Measurements from ENCODE around the gene TEDDM1.

The TEDDM1 gene

DNA sequence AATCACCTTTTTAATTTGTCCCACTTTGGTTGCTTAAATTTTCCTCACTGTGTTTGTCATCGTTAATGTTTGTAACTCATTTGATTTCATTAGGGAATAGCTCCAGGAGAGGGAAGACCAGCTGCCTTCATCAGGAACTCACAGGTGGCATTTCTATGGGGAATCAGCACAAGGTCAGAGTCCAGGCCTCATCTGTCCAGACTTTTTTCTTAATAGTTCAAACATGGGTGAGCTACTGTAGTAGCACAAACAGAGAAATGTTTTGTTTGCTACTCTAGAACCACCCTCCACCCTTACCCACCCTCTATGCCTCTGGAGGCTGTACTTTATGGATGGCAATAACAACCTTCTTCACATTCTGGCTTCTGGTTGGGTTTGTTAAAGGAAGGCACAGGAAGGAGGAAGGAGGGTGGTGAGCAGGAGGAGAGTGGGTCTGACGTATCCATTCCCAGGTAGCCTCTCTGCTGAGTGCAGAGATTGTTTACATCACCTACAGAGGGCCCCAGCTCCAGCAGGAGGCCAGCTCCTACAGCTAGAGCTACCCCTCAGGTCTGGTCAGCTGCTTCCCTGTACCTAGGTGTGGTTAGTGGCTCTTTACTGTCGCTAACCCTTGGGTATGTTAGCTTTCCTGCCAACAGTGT is 8.1 kb upstream of the TEDDM1 start:
- peak overlapping the region; percentile 53 to 70 for H3K27ac ChIP-seq (ENCODE audit: low read depth in 2 of 2, low read length in 2 of 2)
- H3K36me3 ChIP-seq (ENCODE audit: control insufficient read depth in 2 of 2, insufficient read depth in 2 of 2, low read length in 2 of 2), result no peaks in the 10 kb centered on the region
- H3K27me3 ChIP-seq (ENCODE audit: control insufficient read depth in 2 of 2, insufficient read depth in 2 of 2, low read length in 2 of 2), result no peaks in the 10 kb centered on the region
- H3K9ac ChIP-seq (ENCODE audit: low read depth in 1 of 2, low read length in 2 of 2), result no peak overlapping the region
- H3K4me3 ChIP-seq (ENCODE audit: low read length in 2 of 2), result peak overlapping the region in 1 of 2 donors; percentile 14
- H3K4me1 ChIP-seq (ENCODE audit: control insufficient read depth in 2 of 2, insufficient read depth in 2 of 2, low read length in 2 of 2), result peaks cover 6 to 14% of the 10 kb centered on the region in 2 donors
- no peaks in the 10 kb centered on the region for H3K9me3 ChIP-seq (ENCODE audit: control insufficient read depth in 2 of 2, low read length in 2 of 2)

DNA sequence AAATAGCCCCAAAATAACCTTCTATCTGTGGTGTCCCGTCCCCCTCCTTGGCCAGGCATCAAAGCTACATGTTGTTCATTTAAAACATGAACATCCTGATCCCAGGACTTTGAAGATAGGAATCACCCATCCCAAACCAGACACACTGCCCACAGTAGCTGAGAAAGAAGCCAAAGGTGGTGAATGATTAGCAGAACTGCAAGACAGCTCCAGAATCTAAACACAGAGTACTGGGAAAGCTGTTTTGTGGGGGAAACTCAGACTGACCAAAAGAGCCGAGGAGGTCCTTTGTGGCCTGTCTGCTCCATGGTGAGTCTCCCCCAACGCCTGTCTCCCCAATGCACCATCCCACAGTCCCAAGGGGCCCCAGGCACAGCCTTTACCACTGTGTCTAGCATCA is 7.3 kb upstream of the TEDDM1 start:
- Histone ChIP-seq H3K4me1 (ENCODE audit: control insufficient read depth in 2 of 2, insufficient read depth in 2 of 2, low read length in 2 of 2) (peaks cover 6 to 14% of the 10 kb centered on the region in 2 donors), H3K9ac (ENCODE audit: low read depth in 1 of 2, low read length in 2 of 2) (no peak overlapping the region), H3K4me3 (ENCODE audit: low read length in 2 of 2) (no peak overlapping the region), H3K27ac (ENCODE audit: low read depth in 2 of 2, low read length in 2 of 2) (peak overlapping the region; percentile 37 to 53), H3K27me3 (ENCODE audit: control insufficient read depth in 2 of 2, insufficient read depth in 2 of 2, low read length in 2 of 2) (no peaks in the 10 kb centered on the region), H3K36me3 (ENCODE audit: control insufficient read depth in 2 of 2, insufficient read depth in 2 of 2, low read length in 2 of 2) (no peaks in the 10 kb centered on the region), H3K9me3 (ENCODE audit: control insufficient read depth in 2 of 2, low read length in 2 of 2) (no peaks in the 10 kb centered on the region)

DNA sequence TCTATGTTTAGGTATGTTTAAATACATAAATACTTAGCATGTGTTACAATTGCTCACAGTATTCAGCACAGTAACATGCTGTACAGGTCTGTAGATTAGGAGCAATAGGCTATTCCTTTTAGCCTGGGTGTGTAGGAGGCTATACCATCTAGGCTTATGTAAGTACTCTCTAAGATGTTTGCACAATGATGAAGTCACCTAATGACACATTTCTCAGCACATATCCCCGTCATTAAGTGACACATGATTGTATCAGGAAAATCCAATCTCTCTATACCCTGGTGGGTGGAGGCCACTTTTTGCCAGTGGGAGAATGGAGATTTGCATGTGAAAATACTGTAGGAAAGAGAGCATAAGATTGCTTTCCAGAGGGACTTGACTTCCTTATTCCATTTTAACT is 5.5 kb upstream of the TEDDM1 start:
- peaks cover 6 to 14% of the 10 kb centered on the region in 2 donors for H3K4me1 ChIP-seq (ENCODE audit: control insufficient read depth in 2 of 2, insufficient read depth in 2 of 2, low read length in 2 of 2)
- H3K9ac ChIP-seq (ENCODE audit: low read depth in 1 of 2, low read length in 2 of 2), result no peak overlapping the region
- H3K9me3 ChIP-seq (ENCODE audit: control insufficient read depth in 2 of 2, low read length in 2 of 2), result no peaks in the 10 kb centered on the region
- no peak overlapping the region for H3K4me3 ChIP-seq (ENCODE audit: low read length in 2 of 2)
- no peak overlapping the region for H3K27ac ChIP-seq (ENCODE audit: low read depth in 2 of 2, low read length in 2 of 2)
- no peaks in the 10 kb centered on the region for H3K36me3 ChIP-seq (ENCODE audit: control insufficient read depth in 2 of 2, insufficient read depth in 2 of 2, low read length in 2 of 2)
- no peaks in the 10 kb centered on the region for H3K27me3 ChIP-seq (ENCODE audit: control insufficient read depth in 2 of 2, insufficient read depth in 2 of 2, low read length in 2 of 2)

DNA sequence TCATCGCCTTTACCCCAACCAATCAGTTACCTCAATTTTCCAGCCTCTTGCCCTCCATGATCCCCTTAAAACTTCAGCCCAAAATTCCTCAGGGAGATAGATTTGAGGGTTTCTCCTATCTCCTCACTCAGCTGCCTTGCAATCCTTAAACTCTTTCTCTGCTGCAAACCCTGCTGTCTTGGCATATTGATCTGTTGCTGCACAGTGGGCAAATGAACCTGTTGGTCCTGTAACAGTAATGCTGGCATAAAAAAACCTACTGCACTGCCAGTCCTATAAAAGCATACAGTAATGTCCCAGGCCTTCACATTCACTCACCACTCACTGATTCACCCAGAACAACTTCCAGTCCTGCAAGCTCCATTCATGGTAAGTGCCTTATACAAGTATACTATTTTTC is 5.1 kb upstream of the TEDDM1 start:
- Histone ChIP-seq H3K27me3 (ENCODE audit: control insufficient read depth in 2 of 2, insufficient read depth in 2 of 2, low read length in 2 of 2) (no peaks in the 10 kb centered on the region), H3K4me1 (ENCODE audit: control insufficient read depth in 2 of 2, insufficient read depth in 2 of 2, low read length in 2 of 2) (peaks cover 6 to 14% of the 10 kb centered on the region in 2 donors), H3K9ac (ENCODE audit: low read depth in 1 of 2, low read length in 2 of 2) (no peak overlapping the region), H3K9me3 (ENCODE audit: control insufficient read depth in 2 of 2, low read length in 2 of 2) (no peaks in the 10 kb centered on the region), H3K27ac (ENCODE audit: low read depth in 2 of 2, low read length in 2 of 2) (no peak overlapping the region), H3K36me3 (ENCODE audit: control insufficient read depth in 2 of 2, insufficient read depth in 2 of 2, low read length in 2 of 2) (no peaks in the 10 kb centered on the region), H3K4me3 (ENCODE audit: low read length in 2 of 2) (no peak overlapping the region)

DNA sequence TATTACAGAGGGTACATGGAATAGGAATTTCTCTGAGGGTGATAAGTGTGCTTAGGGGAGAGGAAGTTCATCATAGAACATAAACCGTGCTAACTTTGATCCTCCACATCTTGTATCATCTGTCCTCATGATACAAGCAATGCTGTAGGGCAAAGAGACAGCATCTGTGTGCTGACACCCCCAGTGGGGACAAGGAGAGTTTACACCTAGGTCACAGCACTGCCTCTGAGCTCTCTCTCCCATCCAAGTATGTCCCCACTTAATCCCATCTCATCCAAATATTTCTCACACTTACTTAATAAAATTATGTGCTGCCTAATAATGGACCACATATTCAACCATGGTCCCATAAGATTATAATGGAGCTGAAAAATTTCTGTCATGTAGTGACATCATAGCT is 4.3 kb upstream of the TEDDM1 start:
- no peak overlapping the region for H3K9ac ChIP-seq (ENCODE audit: low read depth in 1 of 2, low read length in 2 of 2)
- no peaks in the 10 kb centered on the region for H3K9me3 ChIP-seq (ENCODE audit: control insufficient read depth in 2 of 2, low read length in 2 of 2)
- no peaks in the 10 kb centered on the region for H3K36me3 ChIP-seq (ENCODE audit: control insufficient read depth in 2 of 2, insufficient read depth in 2 of 2, low read length in 2 of 2)
- H3K27me3 ChIP-seq (ENCODE audit: control insufficient read depth in 2 of 2, insufficient read depth in 2 of 2, low read length in 2 of 2), result no peaks in the 10 kb centered on the region
- H3K27ac ChIP-seq (ENCODE audit: low read depth in 2 of 2, low read length in 2 of 2), result no peak overlapping the region
- no peak overlapping the region for H3K4me3 ChIP-seq (ENCODE audit: low read length in 2 of 2)
- peaks cover 6 to 14% of the 10 kb centered on the region in 2 donors for H3K4me1 ChIP-seq (ENCODE audit: control insufficient read depth in 2 of 2, insufficient read depth in 2 of 2, low read length in 2 of 2)

DNA sequence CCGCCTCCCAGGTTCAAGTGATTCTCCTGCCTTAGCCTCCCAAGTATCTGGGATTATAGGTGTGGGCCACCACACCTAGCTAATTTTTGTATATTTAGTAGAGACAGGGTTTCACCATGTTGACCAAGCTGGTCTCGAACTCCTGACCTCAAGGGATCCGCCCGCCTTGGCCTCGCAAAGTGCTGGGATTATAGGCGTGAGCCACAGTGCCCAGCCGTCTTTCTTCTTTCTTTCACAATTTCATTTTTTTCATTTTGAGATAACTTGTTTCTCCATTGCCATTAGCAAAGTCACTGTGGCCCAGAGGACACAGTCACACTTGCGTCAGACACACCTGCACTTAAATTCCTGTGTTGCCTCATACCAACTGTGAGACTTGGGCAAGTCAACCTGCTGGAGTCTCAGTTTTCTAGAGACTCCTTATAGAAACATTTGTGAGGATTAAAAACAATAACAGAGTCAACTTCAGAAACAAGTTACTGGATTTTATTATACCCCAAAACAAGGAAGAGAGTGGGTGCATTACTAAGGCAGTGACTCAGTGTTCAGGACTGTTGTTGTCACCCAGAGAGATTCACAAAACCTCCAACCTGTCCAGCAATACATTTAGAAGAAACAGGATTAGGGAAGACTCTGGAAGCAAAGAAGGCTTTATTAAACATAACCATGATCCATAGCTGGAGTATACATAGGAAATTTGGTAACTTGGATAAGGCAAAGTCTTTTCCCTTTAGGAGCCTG is 2.6 kb downstream of the TEDDM1 start:
- no peak overlapping the region for H3K27ac ChIP-seq (ENCODE audit: low read depth in 2 of 2, low read length in 2 of 2)
- H3K9me3 ChIP-seq (ENCODE audit: control insufficient read depth in 2 of 2, low read length in 2 of 2), result no peaks in the 10 kb centered on the region
- peaks cover 0 to 2% of the 10 kb centered on the region in 2 donors for H3K36me3 ChIP-seq (ENCODE audit: control insufficient read depth in 2 of 2, insufficient read depth in 2 of 2, low read length in 2 of 2)
- no peak overlapping the region for H3K9ac ChIP-seq (ENCODE audit: low read depth in 1 of 2, low read length in 2 of 2)
- H3K27me3 ChIP-seq (ENCODE audit: control insufficient read depth in 2 of 2, insufficient read depth in 2 of 2, low read length in 2 of 2), result no peaks in the 10 kb centered on the region
- H3K4me3 ChIP-seq (ENCODE audit: low read length in 2 of 2), result no peak overlapping the region
- H3K4me1 ChIP-seq (ENCODE audit: control insufficient read depth in 2 of 2, insufficient read depth in 2 of 2, low read length in 2 of 2), result peaks cover 0 to 14% of the 10 kb centered on the region in 2 donors

DNA sequence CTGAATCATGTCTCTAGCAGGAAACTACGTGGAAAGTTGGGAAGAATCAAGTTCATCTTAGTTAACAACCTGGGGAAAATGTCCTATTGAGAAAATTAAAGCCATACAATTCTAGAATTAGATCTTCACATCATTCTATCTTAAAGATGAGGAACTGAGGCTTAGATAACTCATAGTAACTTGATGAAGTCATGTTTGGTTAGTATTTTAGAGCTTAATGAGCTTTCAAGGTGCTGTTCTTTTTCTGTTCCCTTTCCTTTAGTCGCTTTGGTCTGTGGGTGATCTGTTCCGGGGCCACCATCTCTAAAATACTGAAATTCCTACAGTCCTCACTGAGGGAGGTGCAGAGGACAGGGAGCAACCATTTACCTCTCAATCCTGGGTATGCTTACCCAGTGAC is 4.6 kb downstream of the TEDDM1 start:
- Histone ChIP-seq H3K27me3 (ENCODE audit: control insufficient read depth in 2 of 2, insufficient read depth in 2 of 2, low read length in 2 of 2) (no peaks in the 10 kb centered on the region), H3K4me3 (ENCODE audit: low read length in 2 of 2) (no peak overlapping the region), H3K9me3 (ENCODE audit: control insufficient read depth in 2 of 2, low read length in 2 of 2) (no peaks in the 10 kb centered on the region), H3K36me3 (ENCODE audit: control insufficient read depth in 2 of 2, insufficient read depth in 2 of 2, low read length in 2 of 2) (peaks cover 0 to 2% of the 10 kb centered on the region in 2 donors), H3K27ac (ENCODE audit: low read depth in 2 of 2, low read length in 2 of 2) (no peak overlapping the region), H3K4me1 (ENCODE audit: control insufficient read depth in 2 of 2, insufficient read depth in 2 of 2, low read length in 2 of 2) (peaks cover 3 to 18% of the 10 kb centered on the region in 2 donors), H3K9ac (ENCODE audit: low read depth in 1 of 2, low read length in 2 of 2) (peak overlapping the region in 1 of 2 donors; percentile 20)

DNA sequence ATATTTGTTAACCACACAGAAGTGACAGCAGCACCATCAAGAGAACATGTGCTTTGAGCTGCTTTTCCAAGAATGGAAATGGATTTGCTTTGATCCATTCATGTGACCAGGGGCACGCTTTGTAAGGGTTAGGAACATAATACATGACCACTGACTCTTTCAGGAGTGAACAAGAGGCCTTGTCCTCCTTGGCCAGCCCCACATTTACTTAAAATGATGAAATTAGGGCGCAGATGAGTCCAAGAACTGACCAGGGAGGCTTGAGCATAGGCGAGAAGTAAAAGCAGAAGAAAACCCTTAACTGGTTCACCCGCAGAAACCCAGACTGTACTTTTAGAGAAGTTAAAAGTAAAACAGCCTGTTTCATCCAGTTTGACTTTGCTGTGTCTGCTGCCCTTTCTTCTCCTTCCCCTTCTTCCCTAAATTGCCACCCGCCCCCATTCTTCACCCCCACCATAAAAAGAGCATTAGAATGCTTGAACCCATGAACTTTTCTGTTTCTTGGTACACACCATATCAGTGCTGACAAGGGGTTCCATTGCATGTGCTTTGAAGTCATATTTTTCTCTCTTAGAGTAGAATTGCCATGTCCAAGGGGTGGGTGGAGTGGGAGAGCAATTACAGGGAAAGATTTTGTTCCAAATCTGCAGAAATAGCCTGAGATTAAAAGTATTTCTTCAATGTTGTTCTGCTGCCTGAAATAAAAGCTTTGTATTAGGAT is 6.3 kb downstream of the TEDDM1 start:
- Histone ChIP-seq H3K9me3 (ENCODE audit: control insufficient read depth in 2 of 2, low read length in 2 of 2) (no peaks in the 10 kb centered on the region), H3K36me3 (ENCODE audit: control insufficient read depth in 2 of 2, insufficient read depth in 2 of 2, low read length in 2 of 2) (peaks cover 2 to 6% of the 10 kb centered on the region in 2 donors), H3K27ac (ENCODE audit: low read depth in 2 of 2, low read length in 2 of 2) (peak overlapping the region in 1 of 2 donors; percentile 59), H3K9ac (ENCODE audit: low read depth in 1 of 2, low read length in 2 of 2) (no peak overlapping the region), H3K27me3 (ENCODE audit: control insufficient read depth in 2 of 2, insufficient read depth in 2 of 2, low read length in 2 of 2) (no peaks in the 10 kb centered on the region), H3K4me3 (ENCODE audit: low read length in 2 of 2) (no peak overlapping the region), H3K4me1 (ENCODE audit: control insufficient read depth in 2 of 2, insufficient read depth in 2 of 2, low read length in 2 of 2) (peaks cover 3 to 19% of the 10 kb centered on the region in 2 donors)

DNA sequence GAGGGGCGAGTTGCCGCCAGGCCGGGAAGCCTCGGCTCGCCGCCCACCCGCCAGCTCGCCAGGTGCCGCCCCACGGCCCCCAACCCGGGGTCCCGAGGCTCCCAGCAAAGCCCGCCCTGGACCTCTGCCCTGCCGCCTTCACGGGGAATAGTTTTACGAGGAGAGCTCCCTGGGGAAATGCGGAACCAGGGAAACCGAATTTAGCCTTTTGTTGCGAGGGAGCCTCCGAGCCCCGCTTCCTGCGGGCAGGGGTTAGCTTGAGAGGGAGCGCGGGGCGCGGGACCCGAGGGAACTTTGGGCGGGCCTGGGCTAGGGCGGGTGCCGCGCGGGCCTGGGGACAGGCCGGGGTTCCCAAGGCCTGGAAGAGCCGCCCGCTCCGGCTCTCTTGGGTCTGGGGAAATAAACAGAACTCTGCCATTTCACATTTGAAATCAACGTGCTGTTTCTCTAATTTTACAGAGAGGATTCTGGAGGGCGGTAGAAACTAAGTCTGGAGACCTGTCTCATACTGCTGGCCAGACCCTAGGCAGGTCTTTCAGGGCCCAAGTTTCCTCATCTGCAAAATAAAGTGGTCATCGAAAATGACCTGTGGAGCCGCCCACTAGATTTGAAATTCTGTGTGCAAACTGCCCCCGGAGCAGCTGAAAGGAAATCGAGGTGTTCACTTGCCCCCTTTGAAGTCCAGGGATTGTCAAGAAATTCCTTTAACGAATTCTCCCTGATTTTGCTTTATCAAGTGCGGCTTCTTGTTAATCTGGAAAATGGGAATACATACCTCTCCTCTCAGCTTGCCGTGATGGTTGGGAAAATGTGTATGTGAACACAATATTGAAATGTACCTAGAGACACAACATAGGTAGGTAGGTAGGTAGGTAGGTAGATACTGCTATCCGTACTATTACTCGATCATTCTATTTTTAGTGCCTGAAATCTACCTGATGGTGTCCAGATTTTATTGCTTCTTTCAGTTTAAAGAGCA is 8.1 kb downstream of the TEDDM1 start:
- peak overlapping the region; percentile 95 to 98 for H3K27ac ChIP-seq (ENCODE audit: low read depth in 2 of 2, low read length in 2 of 2)
- peaks cover 17 to 23% of the 10 kb centered on the region in 2 donors for H3K36me3 ChIP-seq (ENCODE audit: control insufficient read depth in 2 of 2, insufficient read depth in 2 of 2, low read length in 2 of 2)
- H3K9me3 ChIP-seq (ENCODE audit: control insufficient read depth in 2 of 2, low read length in 2 of 2), result no peaks in the 10 kb centered on the region
- H3K4me1 ChIP-seq (ENCODE audit: control insufficient read depth in 2 of 2, insufficient read depth in 2 of 2, low read length in 2 of 2), result peaks cover 3 to 32% of the 10 kb centered on the region in 2 donors
- peak overlapping the region; percentile 68 to 99 for H3K9ac ChIP-seq (ENCODE audit: low read depth in 1 of 2, low read length in 2 of 2)
- H3K4me3 ChIP-seq (ENCODE audit: low read length in 2 of 2), result peak overlapping the region; percentile 74 to 91
- no peaks in the 10 kb centered on the region for H3K27me3 ChIP-seq (ENCODE audit: control insufficient read depth in 2 of 2, insufficient read depth in 2 of 2, low read length in 2 of 2)
